Spleen (tissue), 11 donors: ENCODE data around the gene BCAS2. TPM values are rescaled to one million over a fixed set of nuclear protein-coding genes. Genes with fewer than 3 reads are reported as not detected.
"Not testable (repeated sequence)": the region's sequence is repeated elsewhere in the genome, so short reads cannot be mapped to it uniquely, and the experiment has no call there.

Experiments used
- DNase-seq: peaks from one replicate; pipeline ENCODE4 v3.0.0-alpha.2; 2020
- H3K27ac ChIP-seq, 8 donors: fragments of 200-600 bp; sonication (generic) in 7 of 8; 1 replicate in 4 of 8; 2 replicates in 4 of 8; pipeline versions ENCODE4 v1.5.0 to v1.8.0; 2016 to 2021; ENCODE audit warnings: inconsistent platforms in 4 of 8, mild to moderate bottlenecking in 4 of 8, moderate library complexity in 1 of 8
- H3K27me3 ChIP-seq, 7 donors: fragments of 200-600 bp; sonication (generic) in 6 of 7; replicated peaks in 1 of 7; 1 replicate in 4 of 7; 2 replicates in 3 of 7; pipeline versions ENCODE4 v1.5.0 to v1.8.0; 2016 to 2021; ENCODE audit warnings: inconsistent platforms in 3 of 7, mild to moderate bottlenecking in 1 of 7
- H3K36me3 ChIP-seq, 6 donors: fragments of 200-600 bp; sonication (generic) in 5 of 6; 1 replicate in 4 of 6; 2 replicates in 2 of 6; pipeline versions ENCODE4 v1.5.0 to v1.8.0; 2016 to 2021; ENCODE audit warnings: inconsistent platforms in 2 of 6
- H3K4me1 ChIP-seq, 6 donors: fragments of 200-600 bp; sonication (generic) in 5 of 6; 1 replicate in 3 of 6; 2 replicates in 3 of 6; pipeline versions ENCODE4 v1.5.0 to v1.8.0; 2016 to 2021; ENCODE audit warnings: inconsistent platforms in 3 of 6
- H3K4me3 ChIP-seq, 8 donors: fragments of 200-600 bp; sonication (generic) in 7 of 8; 1 replicate in 4 of 8; 2 replicates in 4 of 8; pipeline versions ENCODE4 v1.5.0 to v1.8.0; 2016 to 2021; ENCODE audit warnings: inconsistent platforms in 4 of 8, mild to moderate bottlenecking in 4 of 8, moderate library complexity in 2 of 8
- H3K9me3 ChIP-seq, 8 donors: fragments of 200-600 bp; sonication (generic) in 7 of 8; 1 replicate in 4 of 8; 2 replicates in 4 of 8; pipeline versions ENCODE4 v1.5.0 to v1.8.0; 2016 to 2021; ENCODE audit warnings: inconsistent platforms in 4 of 8
- CTCF ChIP-seq, 11 experiments: fragments of 200-600 bp in 7 of 11; fragments of 450-650 bp in 4 of 11; sonication (generic) in 4 of 11; IDR thresholded peaks in 8 of 11; conservative IDR thresholded peaks in 3 of 11; 1 replicate in 7 of 11; 2 replicates in 4 of 11; pipeline versions ENCODE4 v1.4.0 to v1.8.0; 2016 to 2021; ENCODE audit warnings: antibody characterized with exemption in 11 of 11, inconsistent platforms in 4 of 11, mild to moderate bottlenecking in 1 of 11
- POLR2A ChIP-seq, 3 donors: fragments of 450-650 bp; IDR thresholded peaks; one replicate each; pipeline ENCODE4 v1.5.1; 2017; ENCODE audit warnings: antibody characterized with exemption in 3 of 3, mild to moderate bottlenecking in 1 of 3
- POLR2AphosphoS5 ChIP-seq, 3 donors: sonication (generic); formaldehyde crosslinking; IDR thresholded peaks; one replicate each; pipeline ENCODE4 v1.5.1; 2017; ENCODE audit warnings: antibody characterized with exemption in 3 of 3
- WGBS, 5 donors: extraction: QIAGEN DNeasy Blood & Tissue Kit in 3 of 5; methylation state at CpG; one replicate each; pipeline versions ENCODE4 v1.1.5 to v1.1.7; 2013 to 2018; 5-methylcytosine and 5-hydroxymethylcytosine counted together
- intact Hi-C: fragments of 100-400 bp; cut with DNase I; formaldehyde crosslinking; loops from one replicate; pipeline ENCODE4 v1.15.0; 2023; ENCODE audit warnings: low total_unique reads
- polyA plus RNA-seq, 3 donors: library from polyadenylated mRNA; stranded (reverse); fragments of 200-250 nt; gene quantifications; one replicate each; pipeline ENCODE4 v1.2.1, GENCODE V29; 2013
- total RNA-seq, 7 donors: library from RNA; depleted of rRNA in 3 of 7; stranded (reverse); fragments of >200 nt in 3 of 7; fragmentation: NEBNext Ultra II Directional in 4 of 7; extraction: Animal tissue kit (Norgen Biotek cat#: 25700) in 4 of 7; gene quantifications; one replicate each; pipeline versions ENCODE4 v1.1.0 to v1.2.1, GENCODE V29; 2016 to 2021
- donor health status: healthy with polysubstance abuse.
- donor health status: DM: no; HTN: no; CAD: no; lungs with moderate emphysema.
- donor health status: DM: no; HTN: no; CAD: no.
- donor health status: Bipolar disorder and iron deficiency.
- donor health status: healthy.
- donor health status: DM: no; HTN: no; CAD: no.
- donor health status: DM: yes; HTN: yes; CAD: no.

Gene BCAS2
- total and polyA plus RNA-seq, 10 donors: 20.3 to 37.1 (median 28.4) TPM

GRCh38 chr1:114586513-114587047 is 5.2 kb upstream of the BCAS2 start:
- Histone ChIP-seq H3K27ac (no peak overlapping the region), H3K27me3 (no peaks in the 10 kb centered on the region), H3K4me3 (no peak overlapping the region), H3K4me1 (peaks cover 0 to 9% (median 4%) of the 10 kb centered on the region in 6 donors), H3K9me3 (no peaks in the 10 kb centered on the region), H3K36me3 (peaks cover 0 to 33% (median 0%) of the 10 kb centered on the region in 6 donors)
- intact Hi-C loops: loop anchor here (10.0 kb wide), 1 partner anchor 128 kb away; the partner anchor contains the start of gene NRAS
- no peak for DNase-seq
- no peak for TF ChIP-seq CTCF (IDR thresholded peaks at IDR 0.05 in 8 of 11, conservative IDR thresholded peaks at IDR 0.05 in 3 of 11)
- no peak for TF ChIP-seq POLR2AphosphoS5 (IDR thresholded peaks at IDR 0.05)
- TF ChIP-seq POLR2A (IDR thresholded peaks at IDR 0.05): no peak
- 93 to 98% (median 97%) methylated on average over 5 of the region's 5 CpGs for WGBS, 5 donors

GRCh38 chr1:114585231-114585630 is 3.8 kb upstream of the BCAS2 start:
- intact Hi-C loops: loop anchor here (10.0 kb wide), 1 partner anchor 130 kb away; the partner anchor contains the start of gene NRAS
- H3K4me1 ChIP-seq: peaks cover 5 to 18% (median 13%) of the 10 kb centered on the region in 6 donors

GRCh38 chr1:114574365-114574764 is 7.0 kb downstream of the BCAS2 start:
- WGBS, 5 donors: 91 to 97% (median 97%) methylated on average over 2 of the region's 2 CpGs
- intact Hi-C loops: no loop called here
- TF ChIP-seq CTCF (IDR thresholded peaks at IDR 0.05 in 8 of 11, conservative IDR thresholded peaks at IDR 0.05 in 3 of 11): no peak
- no peak for TF ChIP-seq POLR2A (IDR thresholded peaks at IDR 0.05)

More at GRCh38 chr1:114585231-114585630, 3.8 kb upstream of the BCAS2 start:
- H3K27ac ChIP-seq: no peak overlapping the region
- WGBS, 5 donors: 85 to 100% (median 92%) methylated on average over 1 of the region's 1 CpG
- H3K36me3 ChIP-seq: peaks cover 0 to 34% (median 0%) of the 10 kb centered on the region in 6 donors
- H3K27me3 ChIP-seq: no peaks in the 10 kb centered on the region
- no peak overlapping the region for H3K4me3 ChIP-seq
- no peaks in the 10 kb centered on the region for H3K9me3 ChIP-seq
- TF ChIP-seq POLR2A (IDR thresholded peaks at IDR 0.05) (no peak), POLR2AphosphoS5 (IDR thresholded peaks at IDR 0.05) (no peak), CTCF (IDR thresholded peaks at IDR 0.05 in 8 of 11, conservative IDR thresholded peaks at IDR 0.05 in 3 of 11) (no peak)
- no peak for DNase-seq

GRCh38 chr1:114564141-114564540 is 17.3 kb downstream of the BCAS2 start:
- TF ChIP-seq POLR2AphosphoS5 (IDR thresholded peaks at IDR 0.05) (no peak), POLR2A (IDR thresholded peaks at IDR 0.05) (no peak), CTCF (IDR thresholded peaks at IDR 0.05 in 8 of 11, conservative IDR thresholded peaks at IDR 0.05 in 3 of 11) (no peak)
- peaks cover 0 to 21% (median 5%) of the 10 kb centered on the region in 6 donors for H3K4me1 ChIP-seq
- no peaks in the 10 kb centered on the region for H3K27me3 ChIP-seq
- no peak for DNase-seq
- intact Hi-C loops: no loop called here
- peaks cover 10 to 52% (median 40%) of the 10 kb centered on the region in 6 donors for H3K36me3 ChIP-seq
- no peak overlapping the region for H3K27ac ChIP-seq
- no peaks in the 10 kb centered on the region for H3K9me3 ChIP-seq
- H3K4me3 ChIP-seq: no peak overlapping the region

More at GRCh38 chr1:114574365-114574764, 7.0 kb downstream of the BCAS2 start:
- H3K9me3 ChIP-seq: no peaks in the 10 kb centered on the region
- H3K27me3 ChIP-seq: no peaks in the 10 kb centered on the region
- H3K4me3 ChIP-seq: no peak overlapping the region
- H3K36me3 ChIP-seq: peaks cover 6 to 100% (median 90%) of the 10 kb centered on the region in 6 donors
- peaks cover under 1 to 27% (median 17%) of the 10 kb centered on the region in 6 donors for H3K4me1 ChIP-seq
- H3K27ac ChIP-seq: no peak overlapping the region
- no peak for DNase-seq

- DNase-seq, H3K27ac ChIP-seq, H3K27me3 ChIP-seq, intact Hi-C loops, H3K4me3 ChIP-seq, H3K9me3 ChIP-seq: not testable (repeated sequence)
- whole genome bisulfite sequencing, 5 donors: 86 to 95% (median 87%) methylated on average over 3 of the region's 3 CpGs
- peaks cover 10 to 41% (median 29%) of the 10 kb centered on the region in 6 donors for H3K36me3 ChIP-seq
- peaks cover 0 to 31% (median 8%) of the 10 kb centered on the region in 6 donors for H3K4me1 ChIP-seq
These were observed 18.4 kb downstream of the BCAS2 start for GRCh38 chr1:114562978-114563510.
